ENCODE results near the gene LUM. TPM values are rescaled to one million over a fixed set of nuclear protein-coding genes. Genes with fewer than 3 reads are reported as not detected.

The LUM gene
- total and polyA plus RNA-seq, 2 experiments from 2014 or later = 2.3 to 12.7 TPM

DNA sequence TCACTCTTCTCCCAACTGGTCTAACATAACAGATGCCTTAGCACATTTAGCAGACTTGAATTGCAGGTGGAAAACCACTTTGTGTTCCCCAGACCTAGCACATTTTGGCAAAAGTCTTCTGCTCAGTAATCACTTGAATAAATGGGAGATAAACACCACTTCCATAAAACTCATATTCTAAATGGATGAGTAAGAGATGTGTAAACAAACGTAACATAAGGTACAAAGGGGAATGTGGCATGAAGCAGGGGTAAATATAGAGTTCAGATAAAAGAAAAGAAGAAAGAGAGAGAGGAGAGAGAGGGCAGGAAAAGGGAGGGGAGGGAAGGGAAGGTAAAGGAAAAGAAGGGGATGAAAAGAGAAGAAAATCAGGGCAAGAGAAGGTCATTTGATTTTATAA, 36.4 kb downstream of the LUM start:
- no peaks in the 10 kb centered on the region for H3K9me3 ChIP-seq (ENCODE audit: low read depth)
- H3K4me1 ChIP-seq (ENCODE audit: low read depth) = peaks cover 9% of the 10 kb centered on the region
- no peak overlapping the region for H3K27ac ChIP-seq
- no peak for DNase-seq (ENCODE audit: low read depth in 1 of 2, low spot score in 1 of 2)
- H3K36me3 ChIP-seq = no peaks in the 10 kb centered on the region
- H3K4me3 ChIP-seq = no peak overlapping the region
- H3K27me3 ChIP-seq = no peaks in the 10 kb centered on the region
- TF ChIP-seq CTCF (IDR thresholded peaks at IDR 0.05; ENCODE audit: low read depth, low read length) = no peak

DNA sequence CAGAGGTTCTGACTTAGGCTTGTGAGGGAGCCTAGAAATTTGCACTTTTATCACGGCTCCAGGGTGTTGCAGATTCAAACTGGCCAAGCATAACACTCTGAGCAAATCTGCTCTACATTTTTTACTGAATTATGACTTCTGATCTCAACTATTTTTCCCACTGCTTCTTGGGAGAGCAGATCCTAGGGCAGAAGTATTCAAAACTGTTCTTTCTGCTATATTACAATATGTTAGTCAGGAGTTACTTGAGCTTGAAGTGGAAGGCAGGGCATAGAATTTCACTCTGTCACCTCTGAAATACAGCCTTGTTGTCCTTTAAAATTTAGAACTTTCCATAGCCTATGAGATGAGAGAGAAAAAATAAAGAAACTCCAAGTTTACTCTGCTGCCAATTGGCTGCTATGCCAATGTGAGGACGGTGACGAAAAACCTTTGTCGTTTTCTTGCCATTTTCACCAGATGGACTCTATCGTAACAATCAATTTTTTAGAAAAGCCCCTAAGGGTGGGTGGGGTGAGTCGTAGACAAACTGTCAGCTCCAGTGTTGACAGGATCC, 37.1 kb downstream of the LUM start:
- no peak for TF ChIP-seq CTCF (IDR thresholded peaks at IDR 0.05; ENCODE audit: low read depth, low read length)
- Histone ChIP-seq H3K4me3 (no peak overlapping the region), H3K4me1 (ENCODE audit: low read depth) (peaks cover 10% of the 10 kb centered on the region), H3K27ac (no peak overlapping the region), H3K36me3 (no peaks in the 10 kb centered on the region), H3K27me3 (no peaks in the 10 kb centered on the region), H3K9me3 (ENCODE audit: low read depth) (no peaks in the 10 kb centered on the region)
- no peak for DNase-seq (ENCODE audit: low read depth in 1 of 2, low spot score in 1 of 2)

GRCh38 chr12:91073426-91073825, 37.9 kb downstream of the LUM start:
- Histone ChIP-seq H3K4me1 (ENCODE audit: low read depth) (peaks cover 12% of the 10 kb centered on the region), H3K27ac (no peak overlapping the region), H3K4me3 (no peak overlapping the region), H3K36me3 (no peaks in the 10 kb centered on the region), H3K9me3 (ENCODE audit: low read depth) (no peaks in the 10 kb centered on the region), H3K27me3 (no peaks in the 10 kb centered on the region)
- TF ChIP-seq CTCF (IDR thresholded peaks at IDR 0.05; ENCODE audit: low read depth, low read length) = no peak
- no peak for DNase-seq (ENCODE audit: low read depth in 1 of 2, low spot score in 1 of 2)

GRCh38 chr12:91072931-91073330, 38.4 kb downstream of the LUM start:
- no peak overlapping the region for H3K4me3 ChIP-seq
- H3K9me3 ChIP-seq (ENCODE audit: low read depth) = no peaks in the 10 kb centered on the region
- no peaks in the 10 kb centered on the region for H3K27me3 ChIP-seq
- H3K27ac ChIP-seq = no peak overlapping the region
- no peaks in the 10 kb centered on the region for H3K36me3 ChIP-seq
- H3K4me1 ChIP-seq (ENCODE audit: low read depth) = peaks cover 11% of the 10 kb centered on the region
- no peak for TF ChIP-seq CTCF (IDR thresholded peaks at IDR 0.05; ENCODE audit: low read depth, low read length)
- no peak for DNase-seq (ENCODE audit: low read depth in 1 of 2, low spot score in 1 of 2)

DNA sequence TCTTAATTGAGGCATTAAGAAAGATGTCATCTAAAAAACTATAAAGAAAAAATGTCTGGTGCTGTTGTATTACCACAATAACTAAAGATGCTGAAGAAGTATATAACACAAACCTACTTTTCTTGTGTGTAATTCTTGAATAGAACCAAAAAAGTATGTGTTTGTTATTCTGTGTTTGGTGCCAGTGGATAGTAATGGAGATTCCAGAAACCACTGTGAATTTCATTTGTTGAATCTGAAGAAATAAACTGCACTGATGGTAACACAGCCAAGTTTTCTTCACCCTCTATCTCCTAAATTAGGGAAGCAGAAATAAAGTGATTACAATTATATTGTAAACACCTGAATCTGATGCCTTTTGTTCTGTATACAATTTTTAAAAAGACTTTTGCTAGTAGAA, 40.4 kb downstream of the LUM start:
- Histone ChIP-seq H3K9me3 (ENCODE audit: low read depth) (no peaks in the 10 kb centered on the region), H3K4me1 (ENCODE audit: low read depth) (peaks cover 11% of the 10 kb centered on the region), H3K27ac (no peak overlapping the region), H3K36me3 (no peaks in the 10 kb centered on the region), H3K27me3 (no peaks in the 10 kb centered on the region), H3K4me3 (no peak overlapping the region)
- no peak for DNase-seq (ENCODE audit: low read depth in 1 of 2, low spot score in 1 of 2)
- TF ChIP-seq CTCF (IDR thresholded peaks at IDR 0.05; ENCODE audit: low read depth, low read length) = no peak

DNA sequence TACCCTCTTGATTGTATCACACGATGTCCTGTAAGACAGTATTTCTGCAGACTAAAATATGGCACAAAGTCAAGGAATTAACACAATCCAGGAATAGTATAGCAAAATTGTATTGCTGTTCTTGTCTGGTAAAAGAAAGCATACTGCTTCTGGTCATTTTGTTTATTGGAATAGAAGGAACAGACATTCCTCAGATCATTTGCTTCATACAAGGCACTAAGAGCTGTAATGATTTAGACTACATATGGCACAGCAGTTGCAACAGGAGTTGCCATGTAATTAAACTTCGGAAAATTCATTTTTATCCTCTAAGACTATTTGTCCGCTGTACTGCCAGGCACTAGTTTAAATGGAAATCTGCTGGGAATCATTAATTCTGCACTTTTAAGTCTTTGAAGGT, 45.9 kb downstream of the LUM start:
- H3K9me3 ChIP-seq (ENCODE audit: low read depth) = no peaks in the 10 kb centered on the region
- peaks cover 11% of the 10 kb centered on the region for H3K4me1 ChIP-seq (ENCODE audit: low read depth)
- DNase-seq (ENCODE audit: low read depth in 1 of 2, low spot score in 1 of 2) = no peak
- TF ChIP-seq CTCF (IDR thresholded peaks at IDR 0.05; ENCODE audit: low read depth, low read length) = no peak
- H3K4me3 ChIP-seq = no peak overlapping the region
- no peaks in the 10 kb centered on the region for H3K36me3 ChIP-seq
- no peak overlapping the region for H3K27ac ChIP-seq
- H3K27me3 ChIP-seq = no peaks in the 10 kb centered on the region

Data from cardiac muscle cell (in vitro differentiated cells and primary cell).